DND-41 (cell line): ENCODE measurements around the gene LAPTM5.

Experiments used
- ATAC-seq: fragments of 200-7000 bp; cut with Tn5 transposase; 3 replicates; pipeline ENCODE4 v1.9.1; 2021; ENCODE audit warnings: low read depth; ENCODE audit not compliant: insufficient read depth
- DNase-seq: peaks from one replicate; pipeline ENCODE4 v3.0.0-alpha.2; 2020
- H2AFZ ChIP-seq: 2 replicates; pipeline ENCODE4 v1.6.0; 2012; ENCODE audit warnings: low read depth, low read length
- H3K27ac ChIP-seq: 2 replicates; pipeline ENCODE4 v1.5.1; 2012; ENCODE audit warnings: low read length, inconsistent platforms
- H3K27me3 ChIP-seq: fragments of 200-600 bp; sonication (generic); 2 replicates; pipeline ENCODE4 v1.6.0; 2012; ENCODE audit warnings: low read length, mild to moderate bottlenecking, inconsistent platforms; ENCODE audit not compliant: insufficient read depth, poor library complexity
- H3K36me3 ChIP-seq: 2 replicates; pipeline ENCODE4 v1.5.1; 2012; ENCODE audit warnings: low read length, inconsistent platforms; ENCODE audit not compliant: insufficient read depth
- H3K4me1 ChIP-seq: 2 replicates; pipeline ENCODE4 v1.5.1; 2012; ENCODE audit warnings: mild to moderate bottlenecking, low read length; ENCODE audit not compliant: insufficient read depth
- H3K4me2 ChIP-seq: 2 replicates; pipeline ENCODE4 v1.6.0; 2012; ENCODE audit warnings: mild to moderate bottlenecking, moderate library complexity, low read length, inconsistent platforms; ENCODE audit not compliant: insufficient read depth
- H3K4me3 ChIP-seq, 2 experiments: fragments of 200-600 bp in 1 of 2; shearing (Covaris generic) in 1 of 2; 2 replicates each; pipeline ENCODE4 v1.5.1; 2012 to 2016; ENCODE audit warnings: inconsistent platforms in 2 of 2, low read length in 2 of 2, mild to moderate bottlenecking in 2 of 2, low read depth in 1 of 2, moderate library complexity in 1 of 2
- H3K79me2 ChIP-seq: 2 replicates; pipeline ENCODE4 v1.6.0; 2012; ENCODE audit warnings: low read length, inconsistent platforms; ENCODE audit not compliant: insufficient read depth
- H3K9ac ChIP-seq: 2 replicates; pipeline ENCODE4 v1.6.0; 2012; ENCODE audit warnings: low read depth, mild to moderate bottlenecking, inconsistent platforms, low read length, moderate library complexity
- H3K9me3 ChIP-seq: 2 replicates; pipeline ENCODE4 v1.5.1; 2012; ENCODE audit warnings: low read length, moderate library complexity, mild to moderate bottlenecking, inconsistent platforms; ENCODE audit not compliant: insufficient read depth, severe bottlenecking
- H4K20me1 ChIP-seq: 2 replicates; pipeline ENCODE4 v1.6.0; 2012; ENCODE audit warnings: low read length; ENCODE audit not compliant: insufficient read depth
- EZH2 ChIP-seq: IDR thresholded peaks from 3 replicates; pipeline ENCODE4 v1.6.1; 2012; ENCODE audit warnings: borderline replicate concordance, low read depth, mild to moderate bottlenecking, moderate library complexity, low read length, inconsistent platforms; ENCODE audit not compliant: severe bottlenecking
- TF ChIP-seq, protein P1 (sequence below): IDR thresholded peaks from 2 replicates; pipeline ENCODE4 v1.5.1; 2012; ENCODE audit warnings: borderline replicate concordance, low read length, moderate library complexity, mild to moderate bottlenecking; ENCODE audit not compliant: poor library complexity, severe bottlenecking; ENCODE audit errors: extremely low read depth

LAPTM5 gene

GRCh38 chr1:30755746-30756145 lies 1.8 kb downstream of the LAPTM5 start:
- peak overlapping the region; percentile 76 for H3K4me2 ChIP-seq
- H3K79me2 ChIP-seq, result peaks cover 34% of the 10 kb centered on the region
- H2AFZ ChIP-seq, result no peak overlapping the region
- peaks cover 9% of the 10 kb centered on the region for H4K20me1 ChIP-seq
- peaks cover 53% of the 10 kb centered on the region for H3K4me1 ChIP-seq
- no peak for ATAC-seq
- H3K27ac ChIP-seq, result peak overlapping the region; percentile 90
- H3K4me3 ChIP-seq, result peak overlapping the region in 1 of 2 experiments; percentile 74; a peak in 2 of 4 replicates
- H3K36me3 ChIP-seq, result no peaks in the 10 kb centered on the region
- peak overlapping the region; percentile 68 for H3K9ac ChIP-seq
- DNase-seq, result no peak
- no peaks in the 10 kb centered on the region for H3K9me3 ChIP-seq
- no peak for TF ChIP-seq EZH2
- TF ChIP-seq, protein P1, sequence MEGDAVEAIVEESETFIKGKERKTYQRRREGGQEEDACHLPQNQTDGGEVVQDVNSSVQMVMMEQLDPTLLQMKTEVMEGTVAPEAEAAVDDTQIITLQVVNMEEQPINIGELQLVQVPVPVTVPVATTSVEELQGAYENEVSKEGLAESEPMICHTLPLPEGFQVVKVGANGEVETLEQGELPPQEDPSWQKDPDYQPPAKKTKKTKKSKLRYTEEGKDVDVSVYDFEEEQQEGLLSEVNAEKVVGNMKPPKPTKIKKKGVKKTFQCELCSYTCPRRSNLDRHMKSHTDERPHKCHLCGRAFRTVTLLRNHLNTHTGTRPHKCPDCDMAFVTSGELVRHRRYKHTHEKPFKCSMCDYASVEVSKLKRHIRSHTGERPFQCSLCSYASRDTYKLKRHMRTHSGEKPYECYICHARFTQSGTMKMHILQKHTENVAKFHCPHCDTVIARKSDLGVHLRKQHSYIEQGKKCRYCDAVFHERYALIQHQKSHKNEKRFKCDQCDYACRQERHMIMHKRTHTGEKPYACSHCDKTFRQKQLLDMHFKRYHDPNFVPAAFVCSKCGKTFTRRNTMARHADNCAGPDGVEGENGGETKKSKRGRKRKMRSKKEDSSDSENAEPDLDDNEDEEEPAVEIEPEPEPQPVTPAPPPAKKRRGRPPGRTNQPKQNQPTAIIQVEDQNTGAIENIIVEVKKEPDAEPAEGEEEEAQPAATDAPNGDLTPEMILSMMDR, result no peak
- H3K27me3 ChIP-seq, result no peaks in the 10 kb centered on the region

- H3K27me3 ChIP-seq, result no peaks in the 10 kb centered on the region
- peak overlapping the region; percentile 76 for H3K4me2 ChIP-seq
- H3K36me3 ChIP-seq, result no peaks in the 10 kb centered on the region
- H4K20me1 ChIP-seq, result peaks cover 9% of the 10 kb centered on the region
- peak overlapping the region; percentile 68 for H3K9ac ChIP-seq
- TF ChIP-seq EZH2, result no peak
- TF ChIP-seq, protein P1, result no peak
- H3K4me3 ChIP-seq, result peak overlapping the region in 1 of 2 experiments; percentile 74; a peak in 1 of 4 replicates
- H3K27ac ChIP-seq, result peak overlapping the region; percentile 90
- no peak for DNase-seq
- no peaks in the 10 kb centered on the region for H3K9me3 ChIP-seq
- H3K79me2 ChIP-seq, result peaks cover 34% of the 10 kb centered on the region
- ATAC-seq, result no peak
- no peak overlapping the region for H2AFZ ChIP-seq
- H3K4me1 ChIP-seq, result peaks cover 54% of the 10 kb centered on the region
These were observed 2.2 kb downstream of the LAPTM5 start for GRCh38 chr1:30755334-30755733.

GRCh38 chr1:30754684-30755171 lies 2.8 kb downstream of the LAPTM5 start:
- Histone ChIP-seq H3K9ac (no peak overlapping the region), H3K4me2 (peak overlapping the region; percentile 21; the same call in 1 of the 2 replicates)

More at GRCh38 chr1:30754684-30755171, 2.8 kb downstream of the LAPTM5 start:
- Histone ChIP-seq H3K79me2 (peaks cover 34% of the 10 kb centered on the region), H3K27me3 (no peaks in the 10 kb centered on the region), H3K9me3 (no peaks in the 10 kb centered on the region), H3K27ac (peak overlapping the region; percentile 18; the same call in 1 of the 2 replicates), H2AFZ (no peak overlapping the region), H3K4me1 (peaks cover 59% of the 10 kb centered on the region), H4K20me1 (peaks cover 9% of the 10 kb centered on the region), H3K36me3 (no peaks in the 10 kb centered on the region), H3K4me3 (no peak overlapping the region)
- DNase-seq (no peak), ATAC-seq (no peak)
- TF ChIP-seq, protein P1, result no peak
- no peak for TF ChIP-seq EZH2
